Ishikawa (cell line): ENCODE measurements around the gene ZNF414.

Experiments used
- CEBPB ChIP-seq: IDR thresholded peaks from 2 replicates; pipeline ENCODE4 v1.6.1; 2012
- CREB1 ChIP-seq: IDR thresholded peaks from 2 replicates; pipeline ENCODE4 v1.6.1; 2012; ENCODE audit warnings: low read depth
- EGR1 ChIP-seq: IDR thresholded peaks from 2 replicates; pipeline ENCODE4 v1.6.1; 2012
- EP300 ChIP-seq: IDR thresholded peaks from 2 replicates; pipeline ENCODE4 v1.6.1; 2012; ENCODE audit warnings: borderline replicate concordance
- FOXM1 ChIP-seq: IDR thresholded peaks from 2 replicates; pipeline ENCODE4 v1.6.1; 2012; ENCODE audit warnings: low read depth, borderline replicate concordance
- NFIC ChIP-seq: IDR thresholded peaks from 2 replicates; pipeline ENCODE4 v1.6.1; 2012
- RAD21 ChIP-seq: IDR thresholded peaks from 2 replicates; pipeline ENCODE4 v1.6.1; 2012; ENCODE audit warnings: low read depth
- TAF1 ChIP-seq: IDR thresholded peaks from 2 replicates; pipeline ENCODE4 v1.6.1; 2012; ENCODE audit warnings: low read depth, mild to moderate bottlenecking
- TCF12 ChIP-seq: IDR thresholded peaks from 2 replicates; pipeline ENCODE4 v1.6.1; 2012; ENCODE audit warnings: low read depth
- TEAD4 ChIP-seq: IDR thresholded peaks from 2 replicates; pipeline ENCODE4 v1.6.1; 2012
- YY1 ChIP-seq: IDR thresholded peaks from 2 replicates; pipeline ENCODE4 v1.6.1; 2012; ENCODE audit warnings: low read depth
- ZBTB7A ChIP-seq: IDR thresholded peaks from 2 replicates; pipeline ENCODE4 v1.6.1; 2012; ENCODE audit warnings: low read depth
- TF ChIP-seq, protein P1 (sequence below): IDR thresholded peaks from 2 replicates; pipeline ENCODE4 v1.6.1; 2012
- TF ChIP-seq, protein P2 (sequence below): IDR thresholded peaks from 2 replicates; pipeline ENCODE4 v1.6.1; 2012
- TF ChIP-seq, protein P3 (sequence below): IDR thresholded peaks from 2 replicates; pipeline ENCODE4 v1.6.1; 2012; ENCODE audit warnings: low read depth, mild to moderate bottlenecking

ZNF414 gene

DNA sequence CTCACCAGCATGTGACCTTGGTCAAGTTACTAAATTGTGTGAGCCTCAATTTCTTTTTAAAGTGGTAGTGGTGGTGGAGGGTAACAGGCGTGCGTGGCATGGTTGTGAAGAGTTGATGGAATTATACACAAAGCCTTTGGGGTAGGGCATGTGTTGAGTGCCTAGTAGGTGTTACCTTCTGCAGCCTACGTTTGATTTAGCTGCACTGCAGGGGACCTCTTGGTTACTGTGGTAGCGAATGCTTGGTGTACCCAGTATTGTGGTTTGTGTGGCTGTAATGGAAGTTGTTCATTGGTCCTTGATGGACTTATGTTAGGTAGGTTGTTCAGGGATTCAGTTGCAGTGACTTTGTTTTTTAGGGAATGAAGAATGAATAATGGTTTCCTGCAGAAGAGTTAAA lies 36.1 kb downstream of the ZNF414 start:
- TF ChIP-seq ZBTB7A: no peak
- no peak for TF ChIP-seq TAF1

DNA sequence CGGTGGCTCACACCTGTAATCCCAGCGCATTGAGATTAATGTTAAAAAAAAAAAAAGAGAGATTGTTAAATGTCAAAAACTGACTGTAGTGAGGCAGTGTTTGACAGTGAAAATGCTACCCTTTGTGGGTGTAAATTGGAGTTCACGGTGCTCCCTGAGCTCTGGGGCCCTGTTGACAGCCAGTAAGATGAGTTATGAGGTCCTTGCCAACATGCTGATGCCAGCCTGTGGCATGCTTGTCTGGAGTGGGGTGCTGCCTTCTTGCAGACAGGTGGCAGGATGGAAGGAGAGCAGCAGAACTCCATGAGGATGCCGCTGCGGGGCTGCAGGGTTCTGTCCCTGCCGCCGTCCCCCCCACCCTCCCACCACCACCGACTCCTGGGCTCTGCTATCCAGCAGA lies 37.4 kb downstream of the ZNF414 start:
- TF ChIP-seq, protein P1, sequence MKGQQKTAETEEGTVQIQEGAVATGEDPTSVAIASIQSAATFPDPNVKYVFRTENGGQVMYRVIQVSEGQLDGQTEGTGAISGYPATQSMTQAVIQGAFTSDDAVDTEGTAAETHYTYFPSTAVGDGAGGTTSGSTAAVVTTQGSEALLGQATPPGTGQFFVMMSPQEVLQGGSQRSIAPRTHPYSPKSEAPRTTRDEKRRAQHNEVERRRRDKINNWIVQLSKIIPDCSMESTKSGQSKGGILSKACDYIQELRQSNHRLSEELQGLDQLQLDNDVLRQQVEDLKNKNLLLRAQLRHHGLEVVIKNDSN: no peak
- TF ChIP-seq CREB1: no peak
- TF ChIP-seq CEBPB: no peak
- TF ChIP-seq, protein P2, sequence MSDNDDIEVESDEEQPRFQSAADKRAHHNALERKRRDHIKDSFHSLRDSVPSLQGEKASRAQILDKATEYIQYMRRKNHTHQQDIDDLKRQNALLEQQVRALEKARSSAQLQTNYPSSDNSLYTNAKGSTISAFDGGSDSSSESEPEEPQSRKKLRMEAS: no peak
- no peak for TF ChIP-seq FOXM1
- TF ChIP-seq, protein P3, sequence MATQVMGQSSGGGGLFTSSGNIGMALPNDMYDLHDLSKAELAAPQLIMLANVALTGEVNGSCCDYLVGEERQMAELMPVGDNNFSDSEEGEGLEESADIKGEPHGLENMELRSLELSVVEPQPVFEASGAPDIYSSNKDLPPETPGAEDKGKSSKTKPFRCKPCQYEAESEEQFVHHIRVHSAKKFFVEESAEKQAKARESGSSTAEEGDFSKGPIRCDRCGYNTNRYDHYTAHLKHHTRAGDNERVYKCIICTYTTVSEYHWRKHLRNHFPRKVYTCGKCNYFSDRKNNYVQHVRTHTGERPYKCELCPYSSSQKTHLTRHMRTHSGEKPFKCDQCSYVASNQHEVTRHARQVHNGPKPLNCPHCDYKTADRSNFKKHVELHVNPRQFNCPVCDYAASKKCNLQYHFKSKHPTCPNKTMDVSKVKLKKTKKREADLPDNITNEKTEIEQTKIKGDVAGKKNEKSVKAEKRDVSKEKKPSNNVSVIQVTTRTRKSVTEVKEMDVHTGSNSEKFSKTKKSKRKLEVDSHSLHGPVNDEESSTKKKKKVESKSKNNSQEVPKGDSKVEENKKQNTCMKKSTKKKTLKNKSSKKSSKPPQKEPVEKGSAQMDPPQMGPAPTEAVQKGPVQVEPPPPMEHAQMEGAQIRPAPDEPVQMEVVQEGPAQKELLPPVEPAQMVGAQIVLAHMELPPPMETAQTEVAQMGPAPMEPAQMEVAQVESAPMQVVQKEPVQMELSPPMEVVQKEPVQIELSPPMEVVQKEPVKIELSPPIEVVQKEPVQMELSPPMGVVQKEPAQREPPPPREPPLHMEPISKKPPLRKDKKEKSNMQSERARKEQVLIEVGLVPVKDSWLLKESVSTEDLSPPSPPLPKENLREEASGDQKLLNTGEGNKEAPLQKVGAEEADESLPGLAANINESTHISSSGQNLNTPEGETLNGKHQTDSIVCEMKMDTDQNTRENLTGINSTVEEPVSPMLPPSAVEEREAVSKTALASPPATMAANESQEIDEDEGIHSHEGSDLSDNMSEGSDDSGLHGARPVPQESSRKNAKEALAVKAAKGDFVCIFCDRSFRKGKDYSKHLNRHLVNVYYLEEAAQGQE: no peak
- no peak for TF ChIP-seq EP300
- TF ChIP-seq TCF12: no peak
- TF ChIP-seq YY1: no peak
- no peak for TF ChIP-seq NFIC
- no peak for TF ChIP-seq ZBTB7A

DNA sequence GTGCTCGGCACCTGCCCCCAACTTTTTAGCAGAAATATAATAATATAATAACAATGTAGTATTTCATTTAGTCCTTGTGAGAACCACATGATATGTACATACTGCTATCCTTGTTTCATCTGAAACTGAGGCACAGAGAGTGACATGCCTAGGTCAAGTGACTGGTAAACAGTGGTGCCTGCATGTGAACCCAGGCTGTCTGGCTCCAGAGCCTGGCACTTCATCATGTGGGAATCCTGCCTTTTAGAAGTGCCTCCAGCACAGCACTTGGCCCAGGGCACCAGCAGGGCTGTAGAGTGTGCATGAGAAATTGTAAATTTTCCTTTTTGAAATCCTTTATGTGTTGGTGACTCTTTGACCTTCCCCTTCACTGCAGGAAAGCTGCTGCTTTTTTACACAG lies 39.0 kb downstream of the ZNF414 start:
- TF ChIP-seq, protein P1: no peak
- TF ChIP-seq TCF12: no peak
- no peak for TF ChIP-seq EGR1
- TF ChIP-seq RAD21: no peak
- TF ChIP-seq TAF1: no peak
- TF ChIP-seq YY1: no peak
- TF ChIP-seq, protein P3: no peak
- no peak for TF ChIP-seq FOXM1
- TF ChIP-seq ZBTB7A: no peak
- no peak for TF ChIP-seq NFIC
- TF ChIP-seq CEBPB: no peak
- no peak for TF ChIP-seq TEAD4
- TF ChIP-seq EP300: no peak
- TF ChIP-seq, protein P2: no peak
- TF ChIP-seq CREB1: no peak

DNA sequence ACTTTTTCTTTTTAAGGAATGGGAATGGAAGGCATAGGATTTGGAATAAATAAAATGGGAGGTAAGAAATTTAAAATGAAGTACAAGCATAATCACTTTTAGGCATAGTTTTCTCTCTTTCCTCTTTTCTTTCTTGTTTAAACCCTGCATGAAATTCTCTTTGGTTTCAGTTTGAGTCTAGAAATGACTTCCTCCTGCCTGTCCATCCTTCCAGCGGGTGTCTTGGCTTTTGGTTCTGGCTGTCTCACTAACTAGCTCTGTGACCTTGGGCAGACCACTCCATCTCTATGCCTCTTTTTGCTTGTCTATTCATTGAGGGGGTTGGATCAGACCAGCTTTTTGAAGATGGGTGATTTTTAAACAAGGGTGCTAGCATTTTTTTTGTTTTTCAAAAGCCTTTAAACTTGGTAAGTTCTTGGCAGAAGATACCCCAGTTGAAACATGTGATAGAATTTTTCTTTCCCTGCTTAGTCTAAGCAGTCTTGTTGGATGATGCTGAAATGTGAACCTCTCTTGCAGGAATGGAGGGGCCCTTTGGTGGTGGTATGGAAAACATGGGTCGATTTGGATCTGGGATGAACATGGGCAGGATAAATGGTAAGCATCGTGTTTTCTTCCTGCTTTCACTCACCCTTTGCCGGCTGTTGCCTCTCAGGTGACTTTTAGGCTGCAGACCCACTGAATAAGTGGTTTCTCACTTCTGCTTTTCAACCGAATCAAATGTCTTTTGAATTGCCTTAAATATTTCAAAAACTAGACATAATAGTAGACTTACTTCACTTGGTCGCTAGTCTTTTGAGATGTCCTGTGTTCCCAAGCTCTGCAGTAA lies 40.1 kb downstream of the ZNF414 start:
- TF ChIP-seq TEAD4: no peak
- no peak for TF ChIP-seq ZBTB7A
- TF ChIP-seq, protein P2: no peak
- TF ChIP-seq RAD21: no peak
- no peak for TF ChIP-seq CEBPB
- TF ChIP-seq YY1: no peak
- TF ChIP-seq TCF12: no peak
- no peak for TF ChIP-seq EGR1
- no peak for TF ChIP-seq FOXM1
- no peak for TF ChIP-seq TAF1
- TF ChIP-seq, protein P1: no peak

DNA sequence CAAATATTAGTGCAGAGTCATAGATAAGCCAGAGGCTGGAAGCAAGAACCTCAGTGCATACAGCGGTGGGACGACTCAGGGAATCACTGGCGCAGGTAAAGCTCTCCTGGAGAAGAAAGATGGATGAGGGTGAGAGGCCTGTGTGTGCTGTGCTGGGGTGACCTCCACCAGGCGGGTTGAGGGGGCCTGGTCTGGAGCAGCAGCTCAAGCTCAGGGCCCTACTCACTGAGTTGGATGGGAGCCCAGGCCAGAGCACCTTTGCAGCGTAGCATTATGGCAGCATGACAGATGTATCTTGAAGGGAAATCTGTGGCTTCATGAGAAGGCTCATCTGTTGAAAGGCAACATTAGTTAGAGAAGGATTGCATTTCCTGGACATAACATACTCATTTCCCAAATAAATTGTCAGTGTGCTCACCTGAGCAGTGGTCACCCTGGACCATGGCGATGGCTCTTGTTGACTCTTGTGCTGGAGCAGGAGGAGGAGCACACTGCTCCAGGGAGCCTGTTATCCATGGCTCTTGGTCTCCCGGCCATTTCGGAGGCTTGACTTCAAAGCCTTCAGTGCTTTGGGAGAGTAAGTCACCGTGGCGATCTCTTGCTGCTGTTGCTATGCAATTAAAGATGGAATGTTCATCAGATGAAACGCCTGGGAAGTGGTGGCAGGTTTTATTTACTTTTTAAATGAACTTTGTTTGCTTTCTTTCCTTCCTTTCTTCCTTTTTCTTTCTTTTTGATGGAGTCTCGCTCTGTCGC lies 44.2 kb downstream of the ZNF414 start:
- TF ChIP-seq RAD21 (no peak), TEAD4 (no peak), CREB1 (no peak), EP300 (no peak), EGR1 (no peak), NFIC (no peak), YY1 (no peak), TAF1 (no peak)
- TF ChIP-seq, protein P1: no peak
